CD14-positive monocyte (primary cell): ENCODE results near the gene THSD4. TPM values are rescaled to one million over a fixed set of nuclear protein-coding genes. Genes with fewer than 3 reads are reported as not detected.

Experiments
- DNase-seq, 3 donors: peaks; one replicate each; pipeline ENCODE4 v3.0.0-alpha.2; 2011 to 2022
- H2AFZ ChIP-seq: 2 replicates; pipeline ENCODE4 v1.6.0; 2012; ENCODE audit warnings: mild to moderate bottlenecking, low read depth, low read length, inconsistent platforms; ENCODE audit not compliant: insufficient read depth, poor library complexity, severe bottlenecking
- H3K27ac ChIP-seq, 2 donors: 1 replicate in 1 of 2; 2 replicates in 1 of 2; pipeline ENCODE4 v1.5.1; 2012 to 2013; ENCODE audit warnings: low read length in 2 of 2, control low read depth in 1 of 2, inconsistent platforms in 1 of 2, low read depth in 1 of 2, mild to moderate bottlenecking in 1 of 2
- H3K27me3 ChIP-seq, 2 donors: one replicate each; pipeline versions ENCODE4 v1.6.0 to v1.6.1; 2011 to 2013; ENCODE audit warnings: low read length in 2 of 2; ENCODE audit not compliant: control insufficient read depth in 2 of 2, insufficient read depth in 2 of 2
- H3K36me3 ChIP-seq, 2 donors: replicated peaks in 1 of 2; 1 replicate in 1 of 2; 2 replicates in 1 of 2; pipeline versions ENCODE4 v1.5.1 to v1.6.1; 2012 to 2013; ENCODE audit warnings: low read length in 2 of 2, control low read depth in 1 of 2, inconsistent platforms in 1 of 2, mild to moderate bottlenecking in 1 of 2; ENCODE audit not compliant: insufficient read depth in 2 of 2, control insufficient read depth in 1 of 2
- H3K4me1 ChIP-seq, 2 donors: 1 replicate in 1 of 2; 2 replicates in 1 of 2; pipeline versions ENCODE4 v1.5.1 to v1.6.1; 2012 to 2013; ENCODE audit warnings: low read length in 2 of 2, control low read depth in 1 of 2, inconsistent platforms in 1 of 2, mild to moderate bottlenecking in 1 of 2, moderate library complexity in 1 of 2; ENCODE audit not compliant: insufficient read depth in 2 of 2, control insufficient read depth in 1 of 2
- H3K4me2 ChIP-seq: replicated peaks from 2 replicates; pipeline ENCODE3; 2012; ENCODE audit warnings: low read length, moderate library complexity, mild to moderate bottlenecking; ENCODE audit not compliant: poor library complexity, severe bottlenecking; ENCODE audit errors: extremely low read depth
- H3K4me3 ChIP-seq, 3 experiments: fragments of 200-600 bp in 1 of 3; sonication (generic) in 1 of 3; replicated peaks in 1 of 3; 1 replicate in 2 of 3; 2 replicates in 1 of 3; pipeline ENCODE4 v1.5.1; 2011 to 2013; ENCODE audit warnings: low read length in 3 of 3, mild to moderate bottlenecking in 3 of 3, control low read depth in 2 of 3, low read depth in 2 of 3, inconsistent platforms in 1 of 3, moderate library complexity in 1 of 3
- H3K79me2 ChIP-seq: 2 replicates; pipeline ENCODE4 v1.6.0; 2012; ENCODE audit warnings: mild to moderate bottlenecking, control low read depth, inconsistent platforms, low read length, moderate library complexity; ENCODE audit not compliant: insufficient read depth
- H3K9ac ChIP-seq: 2 replicates; pipeline ENCODE4 v1.6.0; 2017; ENCODE audit warnings: low read length, mild to moderate bottlenecking; ENCODE audit not compliant: insufficient read depth, poor library complexity, severe bottlenecking
- H3K9me3 ChIP-seq, 2 donors: replicated peaks in 1 of 2; 1 replicate in 1 of 2; 2 replicates in 1 of 2; pipeline versions ENCODE4 v1.5.1 to v1.6.1; 2012 to 2013; ENCODE audit warnings: low read length in 2 of 2, control low read depth in 1 of 2; ENCODE audit not compliant: control insufficient read depth in 1 of 2, insufficient read depth in 1 of 2
- H4K20me1 ChIP-seq: 2 replicates; pipeline ENCODE4 v1.6.0; 2012; ENCODE audit warnings: mild to moderate bottlenecking, low read length, control low read depth, moderate library complexity; ENCODE audit not compliant: insufficient read depth
- H3K27ac Mint-ChIP-seq, 7 donors: one replicate each; pipeline ENCODE4 v1.8.0; 2020; ENCODE audit warnings: mild to moderate bottlenecking in 7 of 7, mixed read lengths in 7 of 7, moderate library complexity in 6 of 7, inconsistent platforms in 2 of 7
- H3K27me3 Mint-ChIP-seq, 3 donors: one replicate each; pipeline ENCODE4 v1.8.0; 2021 to 2022; ENCODE audit warnings: low read depth in 3 of 3, mild to moderate bottlenecking in 3 of 3, mixed read lengths in 3 of 3, moderate library complexity in 3 of 3, inconsistent platforms in 1 of 3
- H3K36me3 Mint-ChIP-seq, 2 donors: one replicate each; pipeline ENCODE4 v1.8.0; 2020; ENCODE audit warnings: mixed read lengths in 2 of 2, inconsistent platforms in 1 of 2, mild to moderate bottlenecking in 1 of 2
- H3K4me1 Mint-ChIP-seq: one replicate; pipeline ENCODE4 v1.8.0; 2020; ENCODE audit warnings: mild to moderate bottlenecking, mixed read lengths
- H3K4me3 Mint-ChIP-seq, 2 donors: one replicate each; pipeline ENCODE4 v1.8.0; 2020; ENCODE audit warnings: mild to moderate bottlenecking in 2 of 2, mixed read lengths in 2 of 2, moderate library complexity in 1 of 2
- H3K9me3 Mint-ChIP-seq, 7 donors: one replicate each; pipeline ENCODE4 v1.8.0; 2020 to 2022; ENCODE audit warnings: mixed read lengths in 7 of 7, mild to moderate bottlenecking in 6 of 7, moderate library complexity in 6 of 7, inconsistent platforms in 2 of 7
- WGBS: methylation state at CpG from one replicate; pipeline ENCODE4 v1.1.5; 2013; ENCODE audit warnings: missing lambda C conversion rate; ENCODE audit not compliant: insufficient coverage; 5-methylcytosine and 5-hydroxymethylcytosine counted together
- intact Hi-C, 2 donors: fragments of 100-400 bp; cut with micrococcal nuclease; formaldehyde crosslinking; loops; one replicate each; pipeline versions ENCODE4 v1.15.0 to v1.15.1; 2023
- polyA plus RNA-seq, 3 donors: library from polyadenylated mRNA; depleted of rRNA in 1 of 3; unstranded in 2 of 3; stranded (reverse) in 1 of 3; fragments of 300-500 nt in 2 of 3; fragments of >200 nt in 1 of 3; fragmentation: Illumina TruSeq in 2 of 3; gene quantifications; 1 replicate in 2 of 3; 2 replicates in 1 of 3; pipeline ENCODE4 v1.2.3, GENCODE V29; 2012 to 2021
- TF ChIP-seq, protein P1 (sequence below): fragments of 200-600 bp; IDR thresholded peaks from one replicate; pipeline ENCODE4 v1.8.0; 2022; ENCODE audit warnings: antibody characterized with exemption, mild to moderate bottlenecking

The THSD4 gene
- polyA plus RNA-seq, 3 donors, result not detected

DNA sequence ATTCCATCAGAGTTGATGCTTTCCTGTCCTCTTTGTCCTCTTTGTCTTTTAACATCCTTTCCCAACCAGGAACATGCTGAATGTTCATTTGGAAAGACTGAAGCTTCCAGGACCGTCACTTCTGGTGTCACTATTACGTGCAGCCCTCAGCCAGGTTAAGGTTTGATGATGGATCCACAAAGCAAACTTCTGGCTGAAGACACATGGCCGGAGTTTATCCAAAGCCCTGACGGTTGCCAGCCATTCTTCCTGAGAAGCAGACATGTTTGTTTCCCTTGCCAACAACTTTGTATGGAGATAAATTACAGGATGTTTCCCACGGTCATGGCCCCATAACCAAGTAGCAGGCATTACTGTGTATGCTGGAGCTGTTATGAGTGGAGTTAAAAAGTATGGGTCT is 236.9 kb downstream of the THSD4 start:
- no peak overlapping the region for H3K27ac ChIP-seq
- no peak overlapping the region for H3K4me3 ChIP-seq
- H3K9me3 ChIP-seq, result no peaks in the 10 kb centered on the region
- Mint-ChIP-seq H3K4me3 (no peak overlapping the region), H3K9me3 (peaks cover 0 to 3% (median 0%) of the 10 kb centered on the region in 7 donors), H3K27me3 (peaks cover 3 to 9% (median 7%) of the 10 kb centered on the region in 3 donors), H3K4me1 (no peaks in the 10 kb centered on the region), H3K36me3 (no peaks in the 10 kb centered on the region), H3K27ac (no peak overlapping the region)
- H3K9ac ChIP-seq, result no peak overlapping the region
- H2AFZ ChIP-seq, result no peak overlapping the region
- no peaks in the 10 kb centered on the region for H3K36me3 ChIP-seq
- WGBS, result 94% methylated on average over 3 of the region's 5 CpGs
- peaks cover 0 to 2% of the 10 kb centered on the region in 2 donors for H3K27me3 ChIP-seq
- DNase-seq, result no peak
- intact Hi-C loops, result no loop called here
- no peaks in the 10 kb centered on the region for H3K4me1 ChIP-seq
- no peaks in the 10 kb centered on the region for H4K20me1 ChIP-seq
- H3K79me2 ChIP-seq, result no peaks in the 10 kb centered on the region
- no peak overlapping the region for H3K4me2 ChIP-seq
- TF ChIP-seq, protein P1, sequence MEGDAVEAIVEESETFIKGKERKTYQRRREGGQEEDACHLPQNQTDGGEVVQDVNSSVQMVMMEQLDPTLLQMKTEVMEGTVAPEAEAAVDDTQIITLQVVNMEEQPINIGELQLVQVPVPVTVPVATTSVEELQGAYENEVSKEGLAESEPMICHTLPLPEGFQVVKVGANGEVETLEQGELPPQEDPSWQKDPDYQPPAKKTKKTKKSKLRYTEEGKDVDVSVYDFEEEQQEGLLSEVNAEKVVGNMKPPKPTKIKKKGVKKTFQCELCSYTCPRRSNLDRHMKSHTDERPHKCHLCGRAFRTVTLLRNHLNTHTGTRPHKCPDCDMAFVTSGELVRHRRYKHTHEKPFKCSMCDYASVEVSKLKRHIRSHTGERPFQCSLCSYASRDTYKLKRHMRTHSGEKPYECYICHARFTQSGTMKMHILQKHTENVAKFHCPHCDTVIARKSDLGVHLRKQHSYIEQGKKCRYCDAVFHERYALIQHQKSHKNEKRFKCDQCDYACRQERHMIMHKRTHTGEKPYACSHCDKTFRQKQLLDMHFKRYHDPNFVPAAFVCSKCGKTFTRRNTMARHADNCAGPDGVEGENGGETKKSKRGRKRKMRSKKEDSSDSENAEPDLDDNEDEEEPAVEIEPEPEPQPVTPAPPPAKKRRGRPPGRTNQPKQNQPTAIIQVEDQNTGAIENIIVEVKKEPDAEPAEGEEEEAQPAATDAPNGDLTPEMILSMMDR, result no peak

DNA sequence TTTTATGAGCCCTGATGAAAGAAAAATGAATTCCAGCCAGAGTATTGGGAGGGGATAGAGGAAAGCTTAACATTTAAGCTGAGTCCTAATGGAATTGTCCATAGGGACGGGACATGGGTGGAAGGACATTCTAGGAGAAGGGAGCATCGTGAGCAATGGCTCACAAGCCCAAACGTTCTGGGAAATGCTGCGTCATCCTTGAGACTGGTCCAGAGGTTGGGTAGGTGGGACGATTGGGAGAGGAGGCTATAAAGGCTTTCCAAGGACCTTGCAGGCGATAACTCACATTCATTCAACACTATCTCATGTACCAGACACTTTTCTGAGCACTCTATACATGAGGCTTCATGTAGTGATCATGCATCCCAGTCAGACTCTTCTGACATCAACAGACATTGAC is 237.5 kb downstream of the THSD4 start:
- no peak overlapping the region for H3K4me3 ChIP-seq
- H3K9ac ChIP-seq, result no peak overlapping the region
- H3K4me2 ChIP-seq, result no peak overlapping the region
- H2AFZ ChIP-seq, result no peak overlapping the region
- intact Hi-C loops, result no loop called here
- Mint-ChIP-seq H3K27ac (no peak overlapping the region), H3K4me1 (no peaks in the 10 kb centered on the region), H3K27me3 (peaks cover 3 to 9% (median 7%) of the 10 kb centered on the region in 3 donors), H3K9me3 (peaks cover 0 to 3% (median 0%) of the 10 kb centered on the region in 7 donors), H3K36me3 (no peaks in the 10 kb centered on the region), H3K4me3 (no peak overlapping the region)
- no peaks in the 10 kb centered on the region for H3K36me3 ChIP-seq
- H3K4me1 ChIP-seq, result no peaks in the 10 kb centered on the region
- 73% methylated on average over 1 of the region's 6 CpGs for WGBS
- peaks cover 0 to 2% of the 10 kb centered on the region in 2 donors for H3K27me3 ChIP-seq
- TF ChIP-seq, protein P1, result no peak
- no peaks in the 10 kb centered on the region for H3K79me2 ChIP-seq
- H3K9me3 ChIP-seq, result no peaks in the 10 kb centered on the region
- H3K27ac ChIP-seq, result no peak overlapping the region
- DNase-seq, result no peak
- no peaks in the 10 kb centered on the region for H4K20me1 ChIP-seq
